D721Med (cell line): ENCODE measurements around the gene IL17REL.

Experiments
- DNase-seq: peaks from one replicate; pipeline ENCODE4 v3.0.0; 2011; ENCODE audit warnings: low spot score; ENCODE audit not compliant: insufficient read length
- FAIRE-seq: peaks from 2 replicates; lab custom pipeline; 2011; peaks lifted over from hg19 to GRCh38; lab: Jason Lieb, UNC
- CTCF ChIP-seq: IDR thresholded peaks from 2 replicates; pipeline ENCODE4 v1.5.1; 2012; ENCODE audit warnings: mild to moderate bottlenecking, control low read depth; ENCODE audit not compliant: insufficient read depth; ENCODE audit errors: missing control alignments

IL17REL gene

GRCh38 chr22:50012211-50013181 is at the start of gene IL17REL:
TSS of gene IL17REL (minus strand) at chr22:50012765. CDS start at chr22:50012646, 119 bp downstream.
- TF ChIP-seq CTCF: no peak
- no peak for FAIRE-seq
- DNase-seq: no peak

GRCh38 chr22:50061824-50062355 is 49.3 kb upstream of the IL17REL start:
- no peak for TF ChIP-seq CTCF
- no peak for FAIRE-seq

GRCh38 chr22:50061141-50061823 is 48.7 kb upstream of the IL17REL start:
- no peak for TF ChIP-seq CTCF
- FAIRE-seq (no peak), DNase-seq (no peak)

More at GRCh38 chr22:50061824-50062355, 49.3 kb upstream of the IL17REL start:
- DNase-seq: no peak

GRCh38 chr22:50060441-50061140 is 48.0 kb upstream of the IL17REL start:
- no peak for DNase-seq
- FAIRE-seq: no peak
- no peak for TF ChIP-seq CTCF

GRCh38 chr22:50059881-50060262 is 47.3 kb upstream of the IL17REL start:
- FAIRE-seq (no peak), DNase-seq (no peak)
- TF ChIP-seq CTCF: no peak

- no peak for TF ChIP-seq CTCF
- DNase-seq: no peak
- FAIRE-seq: no peak
These were observed 46.6 kb upstream of the IL17REL start for GRCh38 chr22:50058906-50059880.
